H9 (cell line): ENCODE measurements around the gene TRAK2. TPM values are rescaled to one million over a fixed set of nuclear protein-coding genes. Genes with fewer than 3 reads are reported as not detected.

Experiments used
- DNase-seq: peaks from one replicate; pipeline ENCODE4 v3.0.0-alpha.2; 2017
- H2AFZ ChIP-seq: one replicate; pipeline ENCODE4 v1.6.1; 2013; ENCODE audit warnings: mild to moderate bottlenecking, low read length, control low read depth, moderate library complexity
- H2AK5ac ChIP-seq: 2 replicates; pipeline ENCODE4 v1.6.1; 2013; ENCODE audit warnings: low read length, control low read depth, mixed read lengths; ENCODE audit not compliant: insufficient read length
- H2BK120ac ChIP-seq: one replicate; pipeline ENCODE4 v1.6.1; 2013; ENCODE audit warnings: low read depth, mild to moderate bottlenecking, low read length, control low read depth, inconsistent platforms; ENCODE audit not compliant: poor library complexity, severe bottlenecking
- H2BK12ac ChIP-seq: 2 replicates; pipeline ENCODE4 v1.6.1; 2013; ENCODE audit warnings: low read length, control low read depth, mixed read lengths, low read depth; ENCODE audit not compliant: insufficient read length
- H2BK15ac ChIP-seq: 2 replicates; pipeline ENCODE4 v1.6.1; 2013; ENCODE audit warnings: low read depth, low read length, control low read depth
- H2BK20ac ChIP-seq: one replicate; pipeline ENCODE4 v1.6.1; 2013; ENCODE audit warnings: low read depth, mild to moderate bottlenecking, low read length, control low read depth, inconsistent platforms; ENCODE audit not compliant: poor library complexity, severe bottlenecking
- H2BK5ac ChIP-seq: 2 replicates; pipeline ENCODE4 v1.6.1; 2013; ENCODE audit warnings: low read length, control low read depth, mixed read lengths; ENCODE audit not compliant: insufficient read length
- H3K14ac ChIP-seq: 2 replicates; pipeline ENCODE4 v1.6.1; 2013; ENCODE audit warnings: low read length, control low read depth; ENCODE audit not compliant: insufficient read depth
- H3K18ac ChIP-seq: 2 replicates; pipeline ENCODE4 v1.6.1; 2013; ENCODE audit warnings: low read depth, mild to moderate bottlenecking, mixed read lengths, low read length, control low read depth; ENCODE audit not compliant: insufficient read length
- H3K23ac ChIP-seq: 2 replicates; pipeline ENCODE4 v1.6.1; 2013; ENCODE audit warnings: low read length, control low read depth, mixed read lengths, low read depth; ENCODE audit not compliant: insufficient read length
- H3K23me2 ChIP-seq: 2 replicates; pipeline ENCODE4 v1.6.1; 2013; ENCODE audit warnings: low read depth, mild to moderate bottlenecking, mixed read lengths, low read length, control low read depth; ENCODE audit not compliant: insufficient read length, poor library complexity, severe bottlenecking
- H3K27ac ChIP-seq: 2 replicates; pipeline ENCODE4 v1.5.1; 2013; ENCODE audit warnings: low read length, control low read depth, mixed read lengths, low read depth; ENCODE audit not compliant: insufficient read length
- H3K27me3 ChIP-seq: 2 replicates; pipeline ENCODE4 v1.6.1; 2013; ENCODE audit warnings: low read length, control low read depth, inconsistent platforms; ENCODE audit not compliant: insufficient read depth
- H3K4ac ChIP-seq: 2 replicates; pipeline ENCODE4 v1.6.1; 2013; ENCODE audit warnings: low read depth, mild to moderate bottlenecking, control low read depth, inconsistent platforms, low read length, moderate library complexity
- H3K4me1 ChIP-seq: 2 replicates; pipeline ENCODE4 v1.6.1; 2013; ENCODE audit warnings: low read length, control low read depth, inconsistent platforms; ENCODE audit not compliant: insufficient read depth
- H3K4me2 ChIP-seq: 2 replicates; pipeline ENCODE4 v1.6.1; 2013; ENCODE audit warnings: low read length, control low read depth, mixed read lengths; ENCODE audit not compliant: insufficient read length, insufficient read depth
- H3K56ac ChIP-seq: 2 replicates; pipeline ENCODE4 v1.6.1; 2013; ENCODE audit warnings: low read depth, mild to moderate bottlenecking, mixed read lengths, low read length, control low read depth; ENCODE audit not compliant: insufficient read length
- H3K79me1 ChIP-seq: 2 replicates; pipeline ENCODE4 v1.6.1; 2013; ENCODE audit warnings: low read depth, mild to moderate bottlenecking, moderate library complexity, low read length, control low read depth, inconsistent platforms; ENCODE audit not compliant: insufficient read depth, poor library complexity, severe bottlenecking
- H3K79me2 ChIP-seq: 2 replicates; pipeline ENCODE4 v1.6.1; 2013; ENCODE audit warnings: low read length, control low read depth, inconsistent platforms; ENCODE audit not compliant: insufficient read depth
- H3K9ac ChIP-seq: 2 replicates; pipeline ENCODE4 v1.6.1; 2013; ENCODE audit warnings: low read length, control low read depth, mixed read lengths; ENCODE audit not compliant: insufficient read length; ENCODE audit errors: extremely low read depth
- H3K9me3 ChIP-seq: one replicate; pipeline ENCODE4 v1.6.1; 2013; ENCODE audit warnings: low read depth, low read length, inconsistent platforms; ENCODE audit not compliant: control insufficient read depth
- H3T11ph ChIP-seq: one replicate; pipeline ENCODE4 v1.6.1; 2013; ENCODE audit warnings: mild to moderate bottlenecking, low read length, control low read depth, inconsistent platforms
- H4K20me1 ChIP-seq: one replicate; pipeline ENCODE4 v1.6.1; 2013; ENCODE audit not compliant: control insufficient read depth, insufficient read length, insufficient read depth
- H4K5ac ChIP-seq: 2 replicates; pipeline ENCODE4 v1.6.1; 2013; ENCODE audit warnings: low read depth, mild to moderate bottlenecking, mixed read lengths, low read length, control low read depth; ENCODE audit not compliant: insufficient read length
- H4K8ac ChIP-seq: replicated peaks from 2 replicates; pipeline ENCODE4 v1.6.1; 2013; ENCODE audit warnings: low read length, control low read depth, mixed read lengths, low read depth; ENCODE audit not compliant: insufficient read length
- H4K91ac ChIP-seq: 2 replicates; pipeline ENCODE4 v1.6.1; 2013; ENCODE audit warnings: low read depth, mild to moderate bottlenecking, moderate library complexity, mixed read lengths, low read length, control low read depth; ENCODE audit not compliant: insufficient read length
- H3K27ac Mint-ChIP-seq, 3 experiments: 2 replicates in 2 of 3; 3 replicates in 1 of 3; pipeline ENCODE4 v1.8.0; 2020 to 2021; ENCODE audit warnings: mixed read lengths in 3 of 3, mild to moderate bottlenecking in 1 of 3, moderate library complexity in 1 of 3
- H3K27me3 Mint-ChIP-seq: 2 replicates; pipeline ENCODE4 v1.8.0; 2021; ENCODE audit warnings: low read depth, mild to moderate bottlenecking, moderate library complexity, mixed read lengths
- H3K36me3 Mint-ChIP-seq, 3 experiments: 2 replicates in 2 of 3; 3 replicates in 1 of 3; pipeline ENCODE4 v1.8.0; 2020 to 2021; ENCODE audit warnings: low read depth in 3 of 3, mixed read lengths in 3 of 3; ENCODE audit not compliant: insufficient read depth in 1 of 3
- H3K4me1 Mint-ChIP-seq, 2 experiments: 2 replicates each; pipeline ENCODE4 v1.8.0; 2020; ENCODE audit warnings: mixed read lengths in 2 of 2
- H3K4me3 Mint-ChIP-seq, 2 experiments: 2 replicates in 1 of 2; 3 replicates in 1 of 2; pipeline ENCODE4 v1.8.0; 2020 to 2021; ENCODE audit warnings: mild to moderate bottlenecking in 2 of 2, mixed read lengths in 2 of 2, moderate library complexity in 1 of 2
- H3K9me3 Mint-ChIP-seq, 2 experiments: 2 replicates in 1 of 2; 3 replicates in 1 of 2; pipeline ENCODE4 v1.8.0; 2020; ENCODE audit warnings: mild to moderate bottlenecking in 2 of 2, mixed read lengths in 2 of 2, moderate library complexity in 1 of 2
- total RNA-seq: library from RNA; stranded (reverse); gene quantifications from 2 replicates; pipeline ENCODE4 v1.2.1, GENCODE V29; 2021
- TF ChIP-seq, protein P1 (sequence below): fragments of 200-600 bp; sonication (generic); conservative IDR thresholded peaks from 3 replicates; pipeline ENCODE4 v1.8.0; 2021; ENCODE audit warnings: antibody characterized with exemption, mild to moderate bottlenecking

The TRAK2 gene
- total RNA-seq, 1 experiment from 2014 or later: 14.2 TPM

DNA sequence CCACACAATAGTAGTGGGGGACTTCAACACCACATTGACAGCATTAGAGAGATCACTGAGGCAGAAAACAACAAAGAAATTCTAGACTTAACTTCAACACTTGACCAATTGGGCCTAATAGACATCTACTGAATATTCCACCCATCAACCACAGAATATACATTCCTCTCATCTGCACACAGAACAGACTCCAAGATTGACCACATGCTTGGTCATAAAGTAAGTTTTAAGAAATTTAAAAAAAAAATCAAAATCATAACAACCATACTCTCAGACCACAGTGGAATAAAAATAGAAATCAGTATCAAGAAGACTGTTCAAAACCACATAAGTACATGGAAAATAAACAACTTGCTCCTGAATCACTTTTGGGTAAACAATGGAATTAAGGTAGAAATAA is 85.1 kb downstream of the TRAK2 start:
- H3K23me2 ChIP-seq: no peaks in the 10 kb centered on the region
- H3K27me3 Mint-ChIP-seq: no peaks in the 10 kb centered on the region
- no peak overlapping the region for H2BK5ac ChIP-seq
- peaks cover 0 to 7% of the 10 kb centered on the region in 2 experiments; a peak in 3 of 4 replicates for H3K4me1 Mint-ChIP-seq
- H2BK15ac ChIP-seq: no peak overlapping the region
- no peak overlapping the region for H3K18ac ChIP-seq
- H3K27ac Mint-ChIP-seq: no peak overlapping the region
- H2AFZ ChIP-seq: no peak overlapping the region
- peaks cover 3 to 8% (median 5%) of the 10 kb centered on the region in 3 experiments; a peak in 6 of 7 replicates for H3K36me3 Mint-ChIP-seq
- no peak overlapping the region for H3K23ac ChIP-seq
- H4K91ac ChIP-seq: no peak overlapping the region
- H3K4me1 ChIP-seq: no peaks in the 10 kb centered on the region
- no peak overlapping the region for H3K4me2 ChIP-seq
- H3K79me2 ChIP-seq: no peaks in the 10 kb centered on the region
- no peaks in the 10 kb centered on the region for H4K20me1 ChIP-seq
- no peaks in the 10 kb centered on the region for H3K79me1 ChIP-seq
- peaks cover 0 to 14% of the 10 kb centered on the region in 2 experiments; a peak in 3 of 5 replicates for H3K9me3 Mint-ChIP-seq
- no peak overlapping the region for H2BK120ac ChIP-seq
- H2BK20ac ChIP-seq: no peak overlapping the region
- H3K27me3 ChIP-seq: no peaks in the 10 kb centered on the region
- H4K5ac ChIP-seq: no peak overlapping the region
- H3K56ac ChIP-seq: no peak overlapping the region
- H3K9ac ChIP-seq: no peak overlapping the region
- no peak overlapping the region for H3K14ac ChIP-seq
- no peak overlapping the region for H2AK5ac ChIP-seq
- H3K4ac ChIP-seq: no peak overlapping the region
- no peak for DNase-seq
- H3T11ph ChIP-seq: no peak overlapping the region
- no peak overlapping the region for H4K8ac ChIP-seq
- no peak overlapping the region for H3K27ac ChIP-seq
- H3K4me3 Mint-ChIP-seq: no peak overlapping the region
- TF ChIP-seq, protein P1, sequence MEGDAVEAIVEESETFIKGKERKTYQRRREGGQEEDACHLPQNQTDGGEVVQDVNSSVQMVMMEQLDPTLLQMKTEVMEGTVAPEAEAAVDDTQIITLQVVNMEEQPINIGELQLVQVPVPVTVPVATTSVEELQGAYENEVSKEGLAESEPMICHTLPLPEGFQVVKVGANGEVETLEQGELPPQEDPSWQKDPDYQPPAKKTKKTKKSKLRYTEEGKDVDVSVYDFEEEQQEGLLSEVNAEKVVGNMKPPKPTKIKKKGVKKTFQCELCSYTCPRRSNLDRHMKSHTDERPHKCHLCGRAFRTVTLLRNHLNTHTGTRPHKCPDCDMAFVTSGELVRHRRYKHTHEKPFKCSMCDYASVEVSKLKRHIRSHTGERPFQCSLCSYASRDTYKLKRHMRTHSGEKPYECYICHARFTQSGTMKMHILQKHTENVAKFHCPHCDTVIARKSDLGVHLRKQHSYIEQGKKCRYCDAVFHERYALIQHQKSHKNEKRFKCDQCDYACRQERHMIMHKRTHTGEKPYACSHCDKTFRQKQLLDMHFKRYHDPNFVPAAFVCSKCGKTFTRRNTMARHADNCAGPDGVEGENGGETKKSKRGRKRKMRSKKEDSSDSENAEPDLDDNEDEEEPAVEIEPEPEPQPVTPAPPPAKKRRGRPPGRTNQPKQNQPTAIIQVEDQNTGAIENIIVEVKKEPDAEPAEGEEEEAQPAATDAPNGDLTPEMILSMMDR: no peak
- no peak overlapping the region for H2BK12ac ChIP-seq
- no peaks in the 10 kb centered on the region for H3K9me3 ChIP-seq
